Urinary bladder (tissue), 4 donors: ENCODE measurements around the gene TMEM200A. TPM values are rescaled to one million over a fixed set of nuclear protein-coding genes. Genes with fewer than 3 reads are reported as not detected.
"Not testable (repeated sequence)": the region's sequence is repeated elsewhere in the genome, so short reads cannot be mapped to it uniquely, and the experiment has no call there.

ENCODE experiments used
- DNase-seq: peaks from one replicate; pipeline ENCODE4 v3.0.0-alpha.2; 2015; ENCODE audit errors: extremely low spot score
- H3K27ac ChIP-seq: one replicate; pipeline ENCODE4 v1.5.1; 2013; ENCODE audit warnings: low read depth, mild to moderate bottlenecking, moderate library complexity
- H3K36me3 ChIP-seq: one replicate; pipeline ENCODE4 v1.6.1; 2013; ENCODE audit warnings: mild to moderate bottlenecking, moderate library complexity; ENCODE audit not compliant: insufficient read depth
- H3K4me1 ChIP-seq: one replicate; pipeline ENCODE4 v1.6.1; 2013; ENCODE audit warnings: mild to moderate bottlenecking, moderate library complexity; ENCODE audit not compliant: insufficient read depth
- H3K4me3 ChIP-seq: one replicate; pipeline ENCODE4 v1.5.1; 2013; ENCODE audit warnings: low read depth, low read length
- WGBS: extraction: QIAGEN DNeasy Blood & Tissue Kit; methylation state at CpG from one replicate; pipeline ENCODE4 v1.1.7; 2013; 5-methylcytosine and 5-hydroxymethylcytosine counted together
- polyA plus RNA-seq: library from polyadenylated mRNA; stranded (reverse); fragments of 200-250 nt; gene quantifications from one replicate; pipeline ENCODE4 v1.2.3, GENCODE V29; 2013
- total RNA-seq: library from RNA; depleted of rRNA; stranded (reverse); fragments of >200 nt; gene quantifications from one replicate; pipeline ENCODE4 v1.2.3, GENCODE V29; 2014
- donor health status: healthy with polysubstance abuse.
- donor health status: healthy.

The TMEM200A gene
- total RNA-seq, result 24.8 TPM
- 9.5 TPM for polyA plus RNA-seq

DNA sequence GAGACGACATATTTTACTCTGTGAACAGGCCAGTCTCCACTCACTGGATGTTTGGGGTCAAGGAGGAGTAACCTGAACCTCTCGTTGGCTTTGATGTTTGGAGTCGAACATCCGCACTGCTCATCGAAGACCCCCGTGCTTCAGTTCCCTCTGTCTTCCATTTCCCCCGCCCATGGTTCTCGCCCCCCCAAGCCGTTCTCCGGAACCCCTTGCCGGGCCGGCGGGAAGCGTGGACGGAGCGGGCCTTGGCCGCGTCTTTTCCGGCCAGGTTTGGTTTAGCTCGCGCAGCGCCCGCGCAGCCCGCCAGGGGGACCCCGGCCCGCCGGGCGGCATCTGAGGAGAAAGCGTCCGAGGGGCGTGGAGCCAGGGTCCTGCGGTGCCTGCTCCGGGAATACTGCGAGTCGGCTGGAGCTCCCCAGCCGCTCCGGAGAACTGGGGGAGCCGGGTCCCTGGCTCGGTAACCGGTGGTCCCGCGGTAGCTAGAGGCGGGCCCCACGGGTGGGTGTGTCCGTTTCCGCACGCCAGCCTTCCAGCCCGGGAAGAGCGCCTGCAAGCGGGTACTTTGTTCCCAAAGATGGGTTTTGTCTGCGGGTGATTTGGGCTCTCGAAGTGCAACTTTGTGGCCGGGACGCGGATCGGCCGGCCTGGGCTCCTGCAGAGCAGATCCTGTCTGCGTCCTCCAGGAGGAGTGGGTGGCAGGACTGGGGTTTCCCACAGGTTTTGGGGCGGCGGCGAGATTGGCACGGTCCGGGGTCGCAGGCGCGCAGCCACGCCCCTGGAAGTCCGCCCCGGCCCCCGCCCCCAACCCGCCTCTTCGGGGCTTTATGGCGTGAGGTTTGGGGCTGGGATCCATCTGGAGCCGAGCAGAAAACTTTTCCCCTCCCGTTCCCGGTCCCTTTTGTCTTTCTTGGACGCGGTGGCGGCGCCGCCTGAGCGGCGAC, at the start of gene TMEM200A:
Gene TMEM200A (plus strand): TSS at position 852 of the 941 bp plus-strand sequence. CDS start 74,406 bp downstream, outside the sequence.
- DNase-seq, result peak; percentile 21
- 1% methylated on average over 84 of the region's 84 CpGs for WGBS
- H3K4me1 ChIP-seq, result no peaks in the 10 kb centered on the region
- peak within 1 kb of the TSS; percentile 46 for H3K27ac ChIP-seq
- peak within 1 kb of the TSS; percentile 85 for H3K4me3 ChIP-seq
- H3K36me3 ChIP-seq, result no peaks in the 10 kb centered on the region

DNA sequence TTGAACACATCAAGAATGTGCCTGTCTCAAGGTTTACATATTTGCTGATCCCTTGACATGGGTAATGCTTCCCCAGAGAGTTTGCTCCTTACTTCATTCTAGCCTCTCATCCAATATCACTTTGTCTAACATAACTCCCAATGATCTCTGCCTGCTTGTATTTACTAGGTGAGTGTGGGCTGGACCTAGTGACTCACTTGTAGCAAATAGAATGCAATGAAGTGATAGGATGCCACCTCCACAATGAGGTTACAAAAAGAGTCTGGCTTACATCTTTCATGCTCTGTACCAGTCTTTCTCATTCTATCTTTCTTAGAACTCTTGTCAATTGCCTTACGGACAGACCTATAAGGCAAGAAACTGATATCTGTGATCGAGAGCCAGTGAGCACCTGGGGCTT, 44.9 kb upstream of the TMEM200A start:
- Histone ChIP-seq H3K36me3 (no peaks in the 10 kb centered on the region), H3K4me1 (no peaks in the 10 kb centered on the region), H3K4me3 (no peak overlapping the region), H3K27ac (no peak overlapping the region)
- whole genome bisulfite sequencing, result 83% methylated on average over 2 of the region's 2 CpGs
- DNase-seq, result no peak

DNA sequence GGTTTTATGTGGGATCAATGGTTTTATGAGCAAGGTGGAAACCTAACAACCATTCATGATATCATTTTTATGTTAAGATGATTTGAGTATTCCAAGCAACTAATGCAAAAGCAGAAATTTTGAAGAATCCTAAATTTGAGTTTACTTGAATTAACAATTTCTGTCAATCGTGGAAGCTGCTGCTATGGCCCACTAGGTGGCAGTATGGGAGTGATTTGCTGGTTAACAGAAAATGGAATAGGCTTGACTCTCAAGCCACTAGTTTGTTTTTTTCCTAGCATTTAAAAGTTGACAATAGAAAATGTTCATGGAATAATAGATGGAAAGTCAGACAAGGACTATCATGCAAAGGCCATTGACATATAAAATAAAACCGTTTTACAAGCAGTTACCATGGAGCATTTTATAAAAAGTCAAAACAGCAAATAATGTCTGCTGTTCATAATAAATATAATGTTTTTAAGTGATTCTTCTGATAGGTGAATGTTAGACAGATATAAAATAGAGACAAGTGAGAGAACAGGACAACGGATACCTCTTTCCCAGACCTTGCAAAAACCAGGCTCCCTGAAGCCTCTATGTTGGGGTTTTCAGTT, 43.0 kb upstream of the TMEM200A start:
- WGBS, result 12% methylated on average over 3 of the region's 3 CpGs
- Histone ChIP-seq H3K4me1 (no peaks in the 10 kb centered on the region), H3K36me3 (no peaks in the 10 kb centered on the region), H3K27ac (no peak overlapping the region), H3K4me3 (no peak overlapping the region)
- peak; percentile 32 for DNase-seq

- H3K36me3 ChIP-seq, result no peaks in the 10 kb centered on the region
- WGBS, result 48% methylated on average over 4 of the region's 4 CpGs
- no peak overlapping the region for H3K27ac ChIP-seq
- no peaks in the 10 kb centered on the region for H3K4me1 ChIP-seq
- no peak for DNase-seq
- no peak overlapping the region for H3K4me3 ChIP-seq
Measured at GRCh38 chr6:130324657-130325056, 41.2 kb upstream of the TMEM200A start.

- H3K4me3 ChIP-seq, result no peak overlapping the region
- DNase-seq, result no peak
- H3K27ac ChIP-seq, result no peak overlapping the region
- WGBS, result 77% methylated on average over 3 of the region's 3 CpGs
- no peaks in the 10 kb centered on the region for H3K4me1 ChIP-seq
- no peaks in the 10 kb centered on the region for H3K36me3 ChIP-seq
Measured at GRCh38 chr6:130326496-130326895, 39.3 kb upstream of the TMEM200A start.

DNA sequence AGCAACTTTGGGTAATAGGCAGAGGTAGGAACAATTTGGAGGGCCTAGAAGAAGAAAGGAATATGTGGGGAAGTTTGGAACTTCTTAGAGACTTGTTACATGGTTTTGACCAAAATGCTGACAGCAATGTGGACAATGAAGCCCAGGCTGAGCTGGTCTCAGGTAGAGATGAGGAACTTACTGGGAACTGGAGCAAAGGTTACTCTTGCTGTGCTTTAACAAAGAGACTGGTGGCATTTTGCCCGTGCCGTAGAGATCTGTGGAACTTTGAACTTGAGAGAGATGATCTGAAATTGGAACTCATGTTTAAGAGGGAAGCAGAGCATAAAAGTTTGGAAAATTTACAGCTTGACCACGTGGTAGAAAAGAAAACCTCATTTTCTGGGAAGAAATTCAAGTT, 28.3 kb upstream of the TMEM200A start:
- no peak for DNase-seq
- Histone ChIP-seq H3K4me1 (no peaks in the 10 kb centered on the region), H3K27ac (no peak overlapping the region), H3K4me3 (no peak overlapping the region), H3K36me3 (no peaks in the 10 kb centered on the region)
- WGBS, result 65% methylated on average over 3 of the region's 3 CpGs

DNA sequence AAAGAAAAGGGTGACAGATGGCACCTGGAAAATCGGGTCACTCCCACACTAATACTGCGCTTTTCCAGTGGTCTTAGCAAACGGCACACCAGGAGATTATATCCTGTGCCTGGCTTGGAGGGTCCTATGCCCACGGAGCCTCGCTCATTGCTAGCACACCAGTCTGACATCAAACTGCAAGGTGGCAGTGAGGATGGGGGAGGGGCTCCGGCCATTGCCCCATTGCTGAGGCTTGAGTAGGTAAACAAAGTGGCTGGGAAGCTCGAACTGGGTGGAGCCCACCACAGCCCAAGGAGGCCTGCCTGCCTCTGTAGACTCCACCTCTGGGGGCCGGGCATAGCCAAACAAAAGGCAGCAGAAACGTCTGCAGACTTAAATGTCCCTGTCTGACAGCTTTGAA, 19.5 kb upstream of the TMEM200A start:
- H3K36me3 ChIP-seq, H3K27ac ChIP-seq, H3K4me3 ChIP-seq, DNase-seq, H3K4me1 ChIP-seq: not testable (repeated sequence)
- WGBS, result 94% methylated on average over 9 of the region's 9 CpGs

DNA sequence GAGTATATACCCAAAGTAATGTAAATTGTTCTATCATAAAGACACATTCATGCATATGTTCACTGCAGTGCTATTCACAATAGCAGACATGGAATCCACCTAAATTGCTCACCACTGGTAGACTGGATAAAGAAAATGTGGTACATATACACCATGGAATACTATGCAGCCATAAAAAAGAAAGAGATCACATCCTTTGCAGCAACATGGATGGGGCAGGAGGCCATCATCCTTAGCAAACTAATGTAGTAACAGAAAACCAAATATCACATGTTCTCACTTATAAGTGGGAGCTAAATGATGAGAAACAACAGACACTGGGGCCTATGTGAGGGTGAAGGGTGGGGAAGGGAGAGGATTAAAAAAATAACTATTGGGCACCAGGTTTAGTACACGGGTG, 11.5 kb upstream of the TMEM200A start:
- no peak overlapping the region for H3K4me3 ChIP-seq
- no peak for DNase-seq
- H3K4me1 ChIP-seq, result no peaks in the 10 kb centered on the region
- WGBS, result 83% methylated on average over 1 of the region's 1 CpG
- no peak overlapping the region for H3K27ac ChIP-seq
- no peaks in the 10 kb centered on the region for H3K36me3 ChIP-seq

GRCh38 chr6:130355572-130355971, 10.2 kb upstream of the TMEM200A start:
- WGBS, result 95% methylated on average over 1 of the region's 1 CpG
- no peak overlapping the region for H3K4me3 ChIP-seq
- no peak for DNase-seq
- H3K27ac ChIP-seq, result no peak overlapping the region
- H3K4me1 ChIP-seq, result no peaks in the 10 kb centered on the region
- H3K36me3 ChIP-seq, result no peaks in the 10 kb centered on the region

DNA sequence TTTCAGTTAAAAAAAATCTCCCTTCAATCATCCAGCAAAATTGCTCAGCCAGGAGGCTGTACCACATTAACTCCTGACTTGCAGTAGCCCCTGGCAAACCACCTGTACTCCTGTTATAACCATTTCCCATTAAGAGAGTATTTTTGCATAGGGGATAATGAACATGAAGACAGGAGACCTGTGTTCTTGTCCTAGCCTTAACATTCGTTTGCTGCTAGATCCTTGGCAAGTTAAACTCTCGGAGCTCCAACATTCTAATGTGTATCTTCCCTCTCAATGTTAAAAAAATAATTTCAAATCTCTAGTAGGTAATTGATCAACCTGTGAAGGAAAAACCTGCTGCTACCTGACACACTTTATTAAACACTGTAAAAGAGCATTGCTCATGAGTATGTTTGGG, 8.4 kb upstream of the TMEM200A start:
- WGBS, result 69% methylated on average over 2 of the region's 2 CpGs
- Histone ChIP-seq H3K27ac (no peak overlapping the region), H3K4me3 (no peak overlapping the region), H3K36me3 (no peaks in the 10 kb centered on the region), H3K4me1 (no peaks in the 10 kb centered on the region)
- no peak for DNase-seq

GRCh38 chr6:130359736-130360135, 6.1 kb upstream of the TMEM200A start:
- Histone ChIP-seq H3K36me3 (no peaks in the 10 kb centered on the region), H3K4me3 (no peak overlapping the region), H3K27ac (no peak overlapping the region), H3K4me1 (no peaks in the 10 kb centered on the region)
- DNase-seq, result no peak

DNA sequence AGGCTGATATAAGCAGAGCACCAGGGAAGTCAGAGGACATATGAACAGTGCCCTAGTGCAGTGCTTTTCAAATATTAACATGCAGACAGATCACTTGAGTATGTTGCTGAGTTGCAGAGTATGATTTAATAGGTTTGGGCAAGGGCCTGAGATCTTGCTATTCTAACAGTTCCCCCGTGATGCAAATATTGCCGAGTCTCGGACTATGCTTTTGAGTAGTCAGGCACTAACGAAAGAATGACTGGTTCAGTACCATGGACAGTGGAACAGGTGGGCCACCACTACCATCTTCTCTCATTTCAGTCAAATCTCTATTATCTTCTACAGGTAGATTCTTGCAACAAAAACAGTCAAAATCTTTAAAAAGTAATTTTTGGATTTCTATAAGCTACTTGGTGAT, 3.7 kb upstream of the TMEM200A start:
- Histone ChIP-seq H3K27ac (no peak overlapping the region), H3K36me3 (no peaks in the 10 kb centered on the region), H3K4me1 (no peaks in the 10 kb centered on the region), H3K4me3 (no peak overlapping the region)
- no peak for DNase-seq
- 70% methylated on average over 4 of the region's 4 CpGs for WGBS

DNA sequence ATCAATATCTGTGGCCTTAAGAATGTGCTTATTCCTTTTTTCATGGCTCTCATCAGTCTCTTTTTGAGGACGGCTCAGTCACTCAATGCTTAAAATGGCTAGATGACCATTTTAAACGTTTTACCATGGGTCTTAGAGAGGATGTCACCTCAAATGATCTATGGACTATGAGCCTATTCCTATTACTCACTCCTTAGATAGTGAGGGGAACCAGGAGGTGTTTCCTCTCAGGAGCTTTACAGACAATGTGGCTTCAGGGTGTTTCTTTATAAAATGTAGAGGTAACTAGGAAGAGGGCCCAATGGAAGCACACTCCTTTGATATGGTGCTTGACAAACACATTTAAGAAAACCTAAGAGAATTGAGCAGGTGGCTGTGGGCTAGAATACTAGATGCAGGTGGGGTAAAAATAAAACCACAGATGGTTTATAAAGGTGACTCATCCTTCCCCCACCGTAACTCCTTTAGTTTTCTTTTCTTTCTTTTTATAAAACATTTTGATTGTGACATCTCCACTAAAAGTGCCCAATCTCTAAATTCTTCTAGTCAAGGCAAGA, 1.5 kb upstream of the TMEM200A start:
- Histone ChIP-seq H3K4me1 (no peaks in the 10 kb centered on the region), H3K36me3 (no peaks in the 10 kb centered on the region), H3K4me3 (no peak overlapping the region), H3K27ac (no peak overlapping the region)
- WGBS, result 60% methylated on average over 3 of the region's 3 CpGs
- DNase-seq, result no peak
